B cell (primary cell): ENCODE data around the gene PDGFRB.

Experiments used
- CTCF ChIP-seq: fragments of 200-600 bp; IDR thresholded peaks from one replicate; pipeline ENCODE4 v1.8.0; 2022; ENCODE audit warnings: antibody characterized with exemption, mild to moderate bottlenecking
- EZH2 ChIP-seq: IDR thresholded peaks from 2 replicates; pipeline ENCODE4 v1.6.1; 2012; ENCODE audit warnings: borderline replicate concordance, low read depth, mild to moderate bottlenecking, moderate library complexity, low read length; ENCODE audit not compliant: insufficient read depth, poor library complexity, severe bottlenecking

DNA sequence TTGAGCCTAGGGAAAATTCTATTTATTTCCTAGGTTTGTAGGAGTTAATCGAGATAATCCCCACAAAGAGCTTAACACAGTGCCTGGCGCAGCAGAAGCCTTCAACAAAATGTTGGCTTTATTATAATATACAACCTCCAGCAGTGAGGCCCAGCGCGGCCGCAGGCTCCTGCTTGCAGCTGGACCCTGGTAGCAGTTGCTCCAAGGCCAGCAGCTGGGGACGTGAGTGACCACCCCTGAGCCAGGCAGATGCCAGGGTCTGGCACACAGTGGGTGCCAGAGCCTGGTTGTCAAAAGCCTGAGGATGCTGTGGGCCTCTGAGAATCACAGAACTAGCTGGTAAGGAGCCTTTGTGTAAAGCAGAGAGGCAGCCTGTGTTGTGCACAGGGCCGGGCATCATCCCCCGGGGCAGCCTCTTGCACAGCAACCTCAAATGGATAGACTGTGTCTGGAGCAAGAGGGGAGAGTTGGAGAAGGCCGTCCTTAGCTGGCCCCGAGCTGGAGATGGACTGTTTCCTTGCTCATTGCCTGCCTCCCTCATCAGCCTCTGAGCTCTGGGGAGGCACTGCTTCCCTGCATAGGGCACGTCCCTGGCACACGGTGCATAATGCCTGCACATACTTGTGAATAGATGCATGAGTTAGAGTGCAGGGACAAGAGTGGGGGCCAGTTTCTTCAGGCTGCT is 86.5 kb downstream of the PDGFRB start:
- no peak for TF ChIP-seq CTCF
- no peak for TF ChIP-seq EZH2
